GM19328 (cell line): Measurements from ENCODE around the gene CARD9.

Source experiments
- ATAC-seq: cut with Tn5 transposase; IDR thresholded peaks from one replicate; pipeline ENCODE4 v1.9.1; 2021; ENCODE audit warnings: mild to moderate bottlenecking, moderate library complexity; ENCODE audit not compliant: unreplicated experiment

The CARD9 gene

DNA sequence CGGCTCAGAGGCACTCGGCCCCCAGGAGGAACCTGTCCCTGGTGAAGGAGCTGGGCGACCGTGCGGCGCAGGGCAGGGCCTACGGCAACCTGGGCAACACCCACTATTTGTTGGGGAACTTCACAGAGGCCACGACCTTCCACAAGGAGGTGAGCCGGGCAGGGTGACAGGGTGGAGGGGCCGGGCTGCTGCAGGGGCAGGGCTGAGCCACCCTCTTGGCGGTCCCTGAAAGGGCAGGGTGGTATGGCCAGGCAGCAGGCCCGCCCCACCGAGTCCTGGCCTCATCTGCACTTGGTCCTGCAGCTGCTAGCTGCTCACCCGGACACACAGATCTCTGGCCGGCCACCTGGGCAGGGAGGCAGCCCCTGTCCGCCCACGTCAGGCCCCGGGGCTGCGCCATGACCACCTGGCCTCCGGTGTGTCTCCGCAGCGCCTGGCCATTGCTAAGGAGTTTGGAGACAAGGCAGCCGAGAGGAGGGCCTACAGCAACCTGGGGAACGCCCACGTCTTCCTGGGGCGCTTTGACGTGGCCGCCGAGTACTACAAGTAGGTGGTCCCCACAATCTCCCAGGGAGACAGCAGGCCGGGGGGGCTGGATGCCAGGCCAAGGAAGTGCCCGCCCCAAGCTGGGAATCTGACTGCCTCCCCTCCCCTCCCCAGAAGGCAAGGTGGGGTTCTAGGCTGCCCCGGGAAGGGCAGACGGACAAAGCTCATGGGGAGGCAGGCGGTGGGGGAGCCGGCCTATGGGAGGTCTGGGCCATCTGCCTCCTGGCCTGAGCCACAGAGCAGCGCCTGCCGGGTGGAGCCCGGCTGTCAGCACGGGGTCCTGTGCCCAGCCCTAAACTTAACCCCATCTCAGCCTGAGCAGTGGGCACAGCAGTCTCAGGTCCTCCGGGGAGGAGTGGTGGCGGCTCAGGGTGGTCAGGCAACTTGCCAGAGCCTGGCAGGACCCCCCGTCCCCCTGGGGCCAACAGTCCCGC, 35.8 kb downstream of the CARD9 start:
- ATAC-seq: no peak

DNA sequence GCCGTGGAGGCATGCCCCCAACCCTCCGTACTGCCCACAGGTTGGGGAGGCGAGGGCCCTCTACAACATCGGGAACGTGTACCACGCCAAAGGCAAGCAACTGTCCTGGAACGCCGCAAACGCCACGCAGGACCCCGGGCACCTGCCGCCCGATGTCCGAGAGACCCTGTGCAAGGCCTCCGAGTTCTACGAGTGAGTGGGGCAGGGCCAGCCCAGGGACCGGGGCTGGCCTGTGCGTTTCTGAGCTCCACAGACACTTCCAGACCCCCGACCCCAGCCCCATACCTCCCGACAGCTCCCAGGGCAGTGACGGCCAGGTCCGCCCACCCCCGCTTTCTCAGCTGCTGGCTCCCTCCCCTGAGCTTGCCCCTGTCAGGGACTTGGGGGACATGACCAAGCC, 36.6 kb downstream of the CARD9 start:
- ATAC-seq: no peak

DNA sequence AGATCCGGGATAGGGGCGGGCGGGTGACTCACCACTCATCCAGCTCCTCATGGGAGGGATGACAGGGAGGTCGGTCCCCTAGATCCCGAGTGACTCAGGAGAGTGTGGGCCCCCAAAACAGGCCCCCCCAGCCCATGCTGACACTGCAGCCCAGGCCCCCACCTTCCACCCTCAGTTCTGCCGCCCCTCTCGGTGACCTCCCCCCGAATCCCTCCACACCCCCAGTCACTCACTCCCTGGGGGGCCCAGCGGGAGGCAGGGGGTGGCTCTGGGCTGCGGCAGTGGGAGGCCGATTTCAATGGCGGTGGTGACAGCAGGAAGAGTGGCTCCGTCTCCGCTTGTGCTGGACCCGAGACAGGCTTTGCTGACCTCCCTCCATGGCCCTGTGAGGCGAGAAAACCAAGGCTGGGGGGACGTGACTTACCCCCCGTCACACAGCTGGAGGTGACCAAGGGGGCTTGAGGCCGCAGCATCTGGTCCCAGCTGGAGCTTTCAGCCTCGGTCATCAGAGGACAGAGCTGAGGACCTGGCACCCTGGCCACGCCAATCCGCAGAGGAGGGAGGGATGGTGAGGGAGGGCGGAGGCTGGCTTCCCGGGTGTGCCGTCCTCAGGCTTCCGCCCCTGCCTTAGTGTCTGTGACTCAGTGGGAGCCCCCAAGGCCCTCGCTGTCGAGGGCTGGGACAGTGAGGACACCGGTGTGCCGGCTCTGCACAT, 37.2 kb downstream of the CARD9 start:
- no peak for ATAC-seq

DNA sequence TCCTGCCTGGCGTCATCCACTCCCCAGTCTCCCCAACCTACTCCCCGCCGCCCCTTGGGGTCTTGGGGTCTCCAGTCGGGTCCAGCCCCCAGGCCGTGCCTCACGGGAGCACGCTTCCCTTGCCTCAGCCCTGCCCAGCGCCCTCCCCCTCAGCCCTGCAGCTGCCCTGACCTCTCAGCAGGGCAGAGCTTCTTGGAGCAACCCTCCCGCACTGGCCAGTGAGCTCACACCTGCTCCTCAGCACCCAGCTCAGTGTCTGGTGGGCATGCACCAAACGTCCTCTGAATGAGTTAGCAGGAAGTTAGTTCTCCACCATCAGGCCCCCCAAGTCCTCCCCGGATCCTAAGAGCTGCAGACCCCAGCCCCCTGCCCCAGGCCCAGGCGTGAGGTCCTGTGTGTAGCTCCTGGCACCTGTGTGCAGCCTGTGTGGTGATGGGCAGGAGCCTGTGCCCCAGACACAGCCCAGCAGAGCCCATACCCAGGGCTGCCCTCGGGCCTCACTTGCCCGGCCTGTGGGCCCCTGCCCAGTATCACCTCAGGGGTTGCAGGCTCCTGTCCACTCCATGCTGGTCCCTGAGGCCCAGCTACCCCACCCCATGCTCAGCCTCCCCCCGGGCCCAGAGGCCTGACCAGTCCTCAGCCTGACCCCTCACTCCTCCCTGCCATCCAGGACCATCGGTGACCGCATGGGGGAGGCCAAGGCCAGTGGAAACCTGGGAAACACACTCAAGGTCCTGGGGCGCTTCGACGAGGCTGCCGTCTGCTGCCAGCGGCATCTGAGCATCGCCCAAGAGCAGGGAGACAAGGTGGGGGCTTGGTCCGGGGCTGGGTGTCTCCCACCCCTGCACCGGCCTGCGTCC, 37.9 kb downstream of the CARD9 start:
- no peak for ATAC-seq

DNA sequence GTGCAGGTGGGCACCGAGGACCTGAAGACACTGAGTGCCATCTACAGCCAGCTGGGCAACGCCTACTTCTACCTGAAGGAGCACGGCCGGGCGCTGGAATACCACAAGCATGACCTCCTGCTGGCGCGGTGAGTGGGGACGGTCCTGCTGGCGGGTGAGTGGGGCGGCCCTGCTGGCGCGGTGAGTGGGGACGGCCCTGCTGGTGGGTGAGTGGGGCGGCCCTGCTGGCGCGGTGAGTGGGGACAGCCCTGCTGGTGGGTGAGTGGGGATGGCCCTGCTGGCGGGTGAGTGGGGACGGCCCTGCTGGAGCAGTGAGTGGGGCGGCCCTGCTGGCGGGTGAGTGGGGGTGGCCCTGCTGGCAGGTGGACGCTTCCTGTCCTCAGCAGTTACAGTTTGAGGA, 38.9 kb downstream of the CARD9 start:
- ATAC-seq: no peak

DNA sequence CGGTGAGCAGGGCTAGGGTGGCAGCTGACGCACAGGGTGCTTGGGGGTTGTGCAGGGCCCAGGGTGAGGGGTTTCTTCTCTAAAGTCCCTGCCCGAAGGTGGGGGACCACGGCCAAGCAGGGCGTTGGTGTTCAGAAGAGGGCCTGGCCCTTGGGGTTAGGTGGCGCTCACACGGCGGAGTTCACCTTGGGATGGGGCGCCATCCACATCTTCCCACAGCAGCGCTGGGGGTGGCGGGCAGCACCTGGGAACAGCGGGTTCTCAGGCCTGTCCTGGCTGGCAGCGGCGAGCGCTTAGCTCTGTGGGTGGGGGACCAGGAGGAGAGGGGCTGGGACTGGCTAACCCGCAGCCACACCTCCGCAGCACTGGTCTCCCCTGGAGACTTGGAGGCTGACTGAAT, 40.0 kb downstream of the CARD9 start:
- ATAC-seq: no peak

DNA sequence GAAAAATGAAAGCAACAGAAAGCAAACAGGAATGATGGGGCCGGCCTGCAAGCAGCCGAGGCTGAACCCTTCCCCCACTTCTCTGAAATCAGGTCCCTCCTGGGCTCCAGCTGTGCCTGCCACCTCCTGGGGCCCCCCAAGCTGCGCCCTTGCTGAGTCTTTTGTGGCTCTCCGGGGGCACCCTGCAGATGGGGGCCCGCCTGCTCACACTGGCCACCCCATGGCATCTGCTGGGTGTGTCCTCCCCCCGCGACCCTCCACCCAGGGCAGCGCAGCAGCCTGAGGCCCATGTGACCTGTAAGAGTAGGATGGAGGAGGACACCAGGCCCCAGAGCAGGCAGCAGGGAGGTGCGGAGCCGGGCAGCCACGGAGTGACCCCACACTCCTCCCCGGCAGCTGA, 40.4 kb downstream of the CARD9 start:
- no peak for ATAC-seq

DNA sequence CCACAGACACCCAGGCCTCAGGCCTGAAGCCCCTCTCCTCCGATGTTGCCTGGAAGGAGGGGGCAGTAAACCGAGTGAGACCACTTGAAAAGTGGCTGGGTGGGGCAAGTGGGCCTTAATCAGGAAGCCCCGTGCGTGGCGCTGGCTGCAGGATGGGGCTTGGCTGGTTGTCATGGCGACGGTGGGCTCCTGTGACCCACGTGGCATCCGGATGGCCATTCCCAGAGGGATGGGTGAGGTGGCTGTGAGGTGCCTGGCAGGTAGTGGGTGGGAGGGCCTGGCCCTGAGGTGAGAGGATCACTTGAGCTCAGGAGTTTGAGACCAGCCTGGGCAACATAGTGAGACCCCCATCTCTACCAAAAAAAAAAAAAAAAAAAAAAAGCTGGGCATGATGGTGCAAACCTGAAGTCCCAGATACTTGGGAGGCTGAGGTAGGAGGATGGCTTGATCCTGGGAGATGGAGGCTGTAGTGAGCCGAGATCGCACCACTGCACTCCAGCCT, 40.9 kb downstream of the CARD9 start:
- no peak for ATAC-seq

DNA sequence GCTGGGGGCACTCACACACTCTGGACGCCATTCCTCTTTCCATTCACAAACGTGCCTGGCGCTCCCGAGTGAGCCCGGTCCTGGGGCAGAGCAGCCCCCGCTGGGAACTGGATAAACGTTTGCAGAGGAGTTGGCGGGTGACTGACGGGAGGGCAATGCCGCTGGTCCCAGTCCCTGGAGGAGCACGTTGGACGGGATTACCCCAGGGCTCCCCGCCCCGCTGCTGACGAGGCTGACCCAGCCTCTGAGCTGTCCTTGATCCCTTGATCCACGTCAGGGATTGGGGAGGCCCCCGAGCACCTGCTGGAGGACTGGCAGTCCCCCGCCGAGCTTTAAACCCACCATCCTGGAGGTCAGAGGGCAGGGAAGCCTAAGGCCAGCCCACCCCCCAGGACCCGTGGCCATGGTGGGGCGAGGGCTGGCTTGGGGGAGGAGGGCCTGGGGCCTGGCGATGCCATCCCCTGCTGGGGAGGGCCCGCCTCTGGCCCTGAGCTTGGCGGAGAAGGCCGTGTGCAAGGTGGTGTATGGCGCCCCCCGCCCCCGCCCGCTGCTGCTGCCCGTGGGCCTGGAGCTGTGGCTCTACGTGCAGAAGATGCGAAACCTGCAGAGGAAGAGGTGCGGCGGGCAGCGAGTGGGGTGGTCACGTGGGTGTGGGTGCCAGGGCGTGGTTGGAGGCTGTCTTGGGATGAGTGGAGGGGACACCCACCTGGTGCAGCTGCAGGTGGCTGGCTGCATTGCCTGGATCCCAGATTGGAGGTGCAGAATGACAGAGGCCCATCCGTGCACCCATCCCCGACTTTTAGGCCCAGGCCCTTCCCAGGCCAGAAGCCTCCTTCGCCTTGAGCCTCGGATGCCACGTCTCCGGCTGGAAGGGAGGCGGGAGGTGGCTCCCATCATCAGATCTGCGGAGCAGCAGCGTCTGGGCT, 41.6 kb downstream of the CARD9 start:
- no peak for ATAC-seq

DNA sequence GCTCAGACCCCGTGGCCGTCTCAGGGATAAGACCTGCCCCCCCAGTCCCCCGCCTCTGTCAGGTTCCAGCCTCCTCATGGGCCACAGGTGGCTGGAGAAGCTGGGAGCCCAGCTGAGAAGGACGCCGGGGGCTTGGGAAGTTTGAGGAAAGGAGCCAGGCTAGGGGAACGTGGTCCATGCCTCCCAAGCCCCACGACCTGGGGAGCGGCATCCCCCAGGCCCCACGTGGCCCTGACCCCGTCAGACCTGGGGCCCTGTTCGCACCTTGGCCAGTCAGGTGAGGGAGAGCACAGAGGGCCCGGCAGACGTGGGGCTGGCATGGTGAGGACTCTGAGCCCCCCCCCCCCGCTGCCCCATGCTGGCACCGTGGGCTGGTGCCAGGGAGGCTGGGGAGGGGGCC, 42.4 kb downstream of the CARD9 start:
- no peak for ATAC-seq

DNA sequence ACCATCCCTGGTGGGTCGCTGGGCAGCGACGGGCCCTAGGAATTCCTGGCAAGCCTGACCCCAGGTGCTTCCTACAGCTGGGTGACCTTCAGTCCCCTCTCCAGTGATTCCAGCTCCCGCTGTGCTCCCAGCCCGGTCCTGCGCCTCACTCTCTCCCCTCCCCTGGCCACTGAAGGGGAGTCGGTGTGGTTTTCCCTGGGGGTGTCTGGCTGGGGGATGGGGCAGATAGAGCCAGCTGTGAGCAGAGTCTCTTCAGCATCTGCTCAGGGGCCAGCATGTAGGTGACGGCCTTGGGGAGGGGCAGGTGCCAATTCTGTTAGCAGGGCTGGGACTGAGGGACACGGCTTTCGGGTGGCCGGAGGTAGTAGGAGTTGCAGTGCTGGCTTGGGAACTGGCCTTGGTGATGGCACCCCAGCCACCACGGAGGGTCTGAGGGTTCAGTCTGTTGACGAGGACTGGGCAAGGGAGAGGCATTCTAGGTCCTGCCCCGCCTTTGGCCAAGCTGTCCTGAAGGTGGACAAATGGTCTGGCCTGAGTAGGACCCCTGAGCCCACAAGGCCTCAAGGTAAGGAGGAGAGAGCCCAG, 43.0 kb downstream of the CARD9 start:
- no peak for ATAC-seq

DNA sequence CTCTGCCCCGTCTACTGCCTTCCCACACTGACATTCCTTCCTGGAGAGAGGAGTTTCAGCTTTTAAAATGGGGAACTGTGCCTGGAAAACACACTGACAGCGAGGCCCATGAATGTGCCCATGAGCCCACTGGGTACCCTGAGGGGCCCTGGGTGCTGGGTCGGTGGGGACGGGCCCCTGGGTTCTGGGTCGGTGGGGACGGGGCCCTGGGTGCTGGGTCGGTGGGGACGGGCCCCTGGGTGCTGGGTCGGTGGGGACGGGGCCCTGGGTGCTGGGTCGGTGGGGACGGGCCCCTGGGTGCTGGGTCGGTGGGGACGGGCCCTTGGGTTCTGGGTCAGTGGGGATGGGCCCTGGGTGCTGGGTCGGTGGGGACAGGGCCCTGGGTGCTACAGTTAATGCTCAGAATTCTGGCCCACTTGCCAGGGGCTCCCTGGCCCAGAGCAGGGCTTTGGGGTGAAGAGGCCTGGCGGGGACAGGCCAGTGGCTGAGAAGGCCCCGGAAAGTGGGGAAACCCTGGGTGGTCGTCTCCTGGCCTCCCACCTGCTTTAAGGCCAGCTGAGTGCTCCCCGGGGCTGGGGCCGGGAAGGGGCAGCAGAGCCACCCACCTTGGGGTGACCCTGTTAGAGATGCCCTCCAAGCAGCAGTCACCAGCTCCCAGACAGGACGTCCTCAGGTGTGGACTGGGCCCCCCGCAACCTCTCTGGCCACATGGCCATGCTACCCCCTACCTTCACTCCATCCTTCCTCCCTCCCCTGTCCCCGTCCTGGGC, 43.6 kb downstream of the CARD9 start:
- no peak for ATAC-seq

DNA sequence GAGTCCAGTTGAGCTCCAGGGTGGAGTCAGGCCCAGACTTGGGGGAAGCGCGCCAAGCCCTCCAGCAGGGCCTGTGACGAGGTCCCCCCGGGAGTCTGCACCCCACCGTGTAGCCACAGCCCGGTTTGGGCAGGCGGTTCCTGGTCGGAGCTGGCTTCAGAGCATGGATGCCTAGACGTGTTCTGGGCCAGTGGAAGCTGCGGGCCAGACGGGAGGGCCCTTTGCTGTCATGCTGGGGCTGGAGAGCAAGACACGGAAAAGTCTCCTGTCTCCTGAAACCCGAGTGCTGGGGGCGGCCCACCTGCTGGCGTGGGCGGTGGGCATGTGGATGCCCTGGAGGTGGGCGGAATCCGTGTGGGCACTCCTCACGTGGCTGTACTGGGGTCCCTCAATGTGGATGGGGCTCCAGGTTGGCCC, 44.2 kb downstream of the CARD9 start:
- ATAC-seq: no peak

DNA sequence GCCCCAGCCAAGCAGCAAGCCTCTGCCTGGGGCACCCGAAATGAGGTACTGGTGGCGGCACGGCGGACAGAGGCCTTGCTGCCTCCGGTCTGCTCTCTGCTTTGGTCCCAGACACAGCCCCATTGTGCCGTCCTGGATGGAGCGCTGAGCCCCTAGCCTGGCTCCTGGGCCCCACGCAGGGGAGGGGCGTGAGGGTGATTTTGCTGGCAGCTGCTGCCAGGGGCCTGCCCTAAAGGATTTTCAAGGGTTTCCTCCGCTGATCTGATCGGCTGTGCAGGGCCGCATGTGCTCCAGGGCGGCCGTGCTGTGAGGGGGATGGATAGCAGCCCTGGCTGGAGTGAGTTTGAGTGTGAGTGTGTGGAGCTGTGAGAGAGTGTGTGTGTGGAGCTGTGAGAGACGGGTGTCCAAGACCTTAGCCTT, 44.8 kb downstream of the CARD9 start:
- no peak for ATAC-seq

DNA sequence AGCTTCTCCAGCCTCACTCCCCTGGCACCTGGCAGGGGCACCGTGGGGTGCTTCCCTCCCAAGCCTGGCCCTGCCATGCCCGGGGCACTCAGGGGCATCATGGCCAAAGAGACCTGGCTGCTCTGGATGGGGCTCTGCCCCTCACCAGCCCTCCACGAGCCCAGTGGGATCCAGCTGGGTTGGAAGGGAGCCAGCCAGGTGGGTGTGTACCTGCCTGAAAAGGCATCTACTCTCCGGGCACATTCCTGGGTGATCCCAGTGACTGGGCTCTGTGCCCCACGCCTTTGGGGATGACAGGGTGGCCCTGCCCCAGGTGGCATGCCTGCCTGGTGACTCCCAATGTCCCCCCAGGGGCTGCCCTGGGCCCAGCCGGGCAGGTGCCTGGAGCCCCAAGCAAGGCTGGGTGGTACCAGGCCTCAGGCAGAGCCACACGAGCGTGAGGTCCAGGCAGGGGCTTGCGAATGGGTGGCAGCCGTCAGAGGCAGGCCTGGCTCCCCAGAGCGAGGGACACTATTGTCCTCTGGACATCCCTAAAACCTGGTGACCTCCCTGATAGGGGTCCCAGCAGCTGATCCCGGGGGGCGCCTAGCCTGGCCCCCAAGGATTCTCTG, 45.4 kb downstream of the CARD9 start:
- no peak for ATAC-seq

DNA sequence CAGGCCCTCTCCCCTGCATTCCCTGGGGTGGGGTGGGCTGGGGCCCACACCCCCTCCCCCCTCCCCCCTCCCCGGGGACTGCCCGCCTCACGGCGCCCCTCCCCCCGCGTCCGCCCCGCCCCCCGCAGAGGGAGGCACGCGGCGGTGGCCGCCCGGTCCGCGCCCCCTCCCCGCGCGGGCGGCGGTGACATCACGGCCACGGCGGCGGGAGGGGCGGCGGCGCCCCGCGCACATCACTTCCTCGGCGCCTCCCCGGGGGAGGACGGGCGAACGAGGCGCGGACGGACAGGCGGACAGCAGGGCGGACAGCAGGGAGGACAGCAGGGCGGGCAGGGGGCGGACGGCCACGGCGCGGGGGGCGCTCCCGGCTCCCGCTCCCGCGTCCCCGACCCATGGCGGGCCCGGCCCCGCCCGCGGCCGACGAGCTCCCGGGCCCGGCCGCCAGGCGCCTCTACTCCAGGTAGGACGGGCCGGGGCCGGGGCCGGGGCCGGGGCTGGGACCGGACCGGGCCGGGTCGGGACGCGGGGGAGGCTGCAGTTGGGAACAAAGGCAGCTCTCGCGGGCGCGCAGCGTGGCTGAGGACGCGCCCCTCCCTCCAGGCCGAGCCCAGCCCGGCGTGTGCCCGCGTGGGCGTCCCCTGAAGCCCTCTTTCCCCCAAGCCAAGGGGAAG, 46.0 kb downstream of the CARD9 start, which contains the start of gene GPSM1:
Gene GPSM1, plus strand, starts transcription at position 236 of the 671 bp plus-strand sequence. Its CDS starts 157 bp downstream, at position 393.
- no peak for ATAC-seq

DNA sequence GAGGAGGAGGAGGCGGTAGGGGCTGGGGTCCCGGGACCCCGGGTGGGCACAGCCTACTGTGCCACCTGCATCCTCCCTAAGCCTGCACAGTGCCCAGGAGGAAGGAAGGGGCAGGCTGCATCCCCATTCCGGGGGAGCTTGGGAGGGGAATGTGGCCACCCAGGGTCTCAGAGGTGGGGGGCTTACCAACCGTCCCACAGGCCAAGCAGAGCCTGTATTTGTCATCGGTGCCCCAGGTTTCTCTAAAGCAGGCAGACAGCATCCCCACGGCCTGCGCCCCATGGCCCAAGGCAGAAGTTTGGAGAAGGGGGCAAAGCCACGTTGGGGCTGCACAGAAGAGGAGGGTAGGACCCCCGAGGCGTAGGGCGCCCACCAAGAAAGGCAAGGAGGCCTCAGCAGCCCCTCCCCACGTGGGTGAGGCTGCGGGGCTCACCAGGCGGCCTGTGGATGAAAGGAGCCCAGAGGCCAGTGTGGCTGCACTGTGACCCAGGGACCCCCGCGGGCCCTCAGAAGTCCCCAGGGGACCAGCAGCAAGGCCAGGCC, 46.6 kb downstream of the CARD9 start:
- ATAC-seq: no peak
